ENCODE measurements around the gene CTCF.

DNA sequence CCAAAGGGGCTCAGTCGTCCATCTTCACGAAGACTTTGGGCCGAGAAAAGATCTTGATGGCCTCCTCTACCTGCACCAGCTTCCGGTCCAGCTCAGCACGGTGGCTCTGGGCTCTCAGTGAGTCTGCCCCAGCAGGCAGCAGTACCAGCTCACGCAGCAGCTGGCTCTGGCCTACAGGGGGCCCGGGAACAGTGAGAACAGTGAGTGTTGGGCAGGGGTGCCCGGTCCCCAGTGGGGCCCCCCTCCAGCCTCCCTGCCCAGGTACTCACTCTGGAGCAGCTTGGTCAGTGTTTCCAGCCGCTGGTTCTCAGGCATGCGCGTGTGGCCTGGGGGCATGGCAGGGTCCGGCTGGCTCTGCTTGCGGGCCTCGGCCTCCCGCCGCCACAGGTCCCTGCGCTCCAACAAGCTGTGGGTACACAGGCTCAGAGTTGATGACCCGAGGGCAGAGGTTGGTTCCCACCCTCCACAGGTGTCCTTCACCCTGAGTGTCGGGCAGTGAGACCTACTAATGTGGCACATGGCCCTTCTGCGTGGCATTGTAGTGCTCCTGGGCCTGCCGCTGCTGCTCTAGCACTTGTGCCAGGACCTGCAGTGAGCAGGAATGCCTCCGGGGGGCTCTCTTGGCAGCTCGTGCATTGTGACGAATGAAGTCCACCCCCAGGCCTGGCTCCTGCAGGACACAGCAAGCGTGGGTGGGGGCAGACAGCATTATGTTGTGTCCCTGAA, 101.0 kb downstream of the CTCF start:
- TF ChIP-seq CTCF (conservative IDR thresholded peaks at IDR 0.05; ENCODE audit: low read length) (peak; percentile 56), EZH2phosphoT487 (IDR thresholded peaks at IDR 0.05; ENCODE audit: borderline replicate concordance) (no peak)
